Stimulated activated CD4-positive, alpha-beta T cell treated with anti-CD3 and anti-CD28 coated beads, TNF-alpha, amount 100 ng/mL, for 48 hours (primary cell): Measurements from ENCODE around the gene TFAM.
A peak's percentile ranks its signal among the peaks of the same experiment; 100 is the strongest.
"Not testable (repeated sequence)": the region's sequence is repeated elsewhere in the genome, so short reads cannot be mapped to it uniquely, and the experiment has no call there.

Experiments used
- DNase-seq, 3 donors: peaks; one replicate each; pipeline ENCODE4 v3.0.0-alpha.2; 2020; ENCODE audit warnings: low read depth in 3 of 3

TFAM gene

GRCh38 chr10:58372607-58373441 is 12.4 kb upstream of the TFAM start:
- DNase-seq: no peak

- no peak for DNase-seq
Measured at GRCh38 chr10:58373442-58373827, 11.8 kb upstream of the TFAM start.

GRCh38 chr10:58382489-58382995 is 2.7 kb upstream of the TFAM start:
- no peak for DNase-seq

GRCh38 chr10:58384095-58384494 is 1.1 kb upstream of the TFAM start:
- no peak for DNase-seq

GRCh38 chr10:58384544-58384998 is 639 bp upstream of the TFAM start:
- no peak for DNase-seq

GRCh38 chr10:58385784-58386112 is 538 bp downstream of the TFAM start:
- DNase-seq: peak in 1 of 3 donors; percentile 18

GRCh38 chr10:58389024-58389423 is 3.8 kb downstream of the TFAM start:
- DNase-seq: no peak

GRCh38 chr10:58393317-58393716 is 8.1 kb downstream of the TFAM start:
- no peak for DNase-seq

GRCh38 chr10:58394471-58394870 is 9.3 kb downstream of the TFAM start:
- DNase-seq: no peak

GRCh38 chr10:58396057-58396456 is 10.8 kb downstream of the TFAM start:
- no peak for DNase-seq

- no peak for DNase-seq
Measured at GRCh38 chr10:58397830-58398229, 12.6 kb downstream of the TFAM start.

GRCh38 chr10:58399410-58399809 is 14.2 kb downstream of the TFAM start:
- DNase-seq: no peak

- DNase-seq: no peak
Measured at GRCh38 chr10:58400609-58401008, 15.4 kb downstream of the TFAM start.

- DNase-seq: no peak
Measured at GRCh38 chr10:58404001-58404400, 18.8 kb downstream of the TFAM start.

GRCh38 chr10:58409956-58410610 is 24.9 kb downstream of the TFAM start:
- no peak for DNase-seq

- DNase-seq: no peak
Measured at GRCh38 chr10:58412502-58412961, 27.3 kb downstream of the TFAM start.

- DNase-seq: no peak
Measured at GRCh38 chr10:58414270-58415041, 29.2 kb downstream of the TFAM start.

- DNase-seq: no peak
Measured at GRCh38 chr10:58415757-58416156, 30.5 kb downstream of the TFAM start.

- not testable (repeated sequence) for DNase-seq
Measured at GRCh38 chr10:58417902-58418301, 32.7 kb downstream of the TFAM start.

- DNase-seq: no peak
Measured at GRCh38 chr10:58424176-58424575, 39.0 kb downstream of the TFAM start.

- DNase-seq: not testable (repeated sequence)
Measured at GRCh38 chr10:58428436-58428835, 43.2 kb downstream of the TFAM start.

GRCh38 chr10:58431903-58432302 is 46.7 kb downstream of the TFAM start:
- no peak for DNase-seq
